ENCODE data around the gene MORC3.
A peak's percentile ranks its signal among the peaks of the same experiment; 100 is the strongest.
"Not testable (repeated sequence)": the region's sequence is repeated elsewhere in the genome, so short reads cannot be mapped to it uniquely, and the experiment has no call there.

MORC3 gene, protein sequence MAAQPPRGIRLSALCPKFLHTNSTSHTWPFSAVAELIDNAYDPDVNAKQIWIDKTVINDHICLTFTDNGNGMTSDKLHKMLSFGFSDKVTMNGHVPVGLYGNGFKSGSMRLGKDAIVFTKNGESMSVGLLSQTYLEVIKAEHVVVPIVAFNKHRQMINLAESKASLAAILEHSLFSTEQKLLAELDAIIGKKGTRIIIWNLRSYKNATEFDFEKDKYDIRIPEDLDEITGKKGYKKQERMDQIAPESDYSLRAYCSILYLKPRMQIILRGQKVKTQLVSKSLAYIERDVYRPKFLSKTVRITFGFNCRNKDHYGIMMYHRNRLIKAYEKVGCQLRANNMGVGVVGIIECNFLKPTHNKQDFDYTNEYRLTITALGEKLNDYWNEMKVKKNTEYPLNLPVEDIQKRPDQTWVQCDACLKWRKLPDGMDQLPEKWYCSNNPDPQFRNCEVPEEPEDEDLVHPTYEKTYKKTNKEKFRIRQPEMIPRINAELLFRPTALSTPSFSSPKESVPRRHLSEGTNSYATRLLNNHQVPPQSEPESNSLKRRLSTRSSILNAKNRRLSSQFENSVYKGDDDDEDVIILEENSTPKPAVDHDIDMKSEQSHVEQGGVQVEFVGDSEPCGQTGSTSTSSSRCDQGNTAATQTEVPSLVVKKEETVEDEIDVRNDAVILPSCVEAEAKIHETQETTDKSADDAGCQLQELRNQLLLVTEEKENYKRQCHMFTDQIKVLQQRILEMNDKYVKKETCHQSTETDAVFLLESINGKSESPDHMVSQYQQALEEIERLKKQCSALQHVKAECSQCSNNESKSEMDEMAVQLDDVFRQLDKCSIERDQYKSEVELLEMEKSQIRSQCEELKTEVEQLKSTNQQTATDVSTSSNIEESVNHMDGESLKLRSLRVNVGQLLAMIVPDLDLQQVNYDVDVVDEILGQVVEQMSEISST

DNA sequence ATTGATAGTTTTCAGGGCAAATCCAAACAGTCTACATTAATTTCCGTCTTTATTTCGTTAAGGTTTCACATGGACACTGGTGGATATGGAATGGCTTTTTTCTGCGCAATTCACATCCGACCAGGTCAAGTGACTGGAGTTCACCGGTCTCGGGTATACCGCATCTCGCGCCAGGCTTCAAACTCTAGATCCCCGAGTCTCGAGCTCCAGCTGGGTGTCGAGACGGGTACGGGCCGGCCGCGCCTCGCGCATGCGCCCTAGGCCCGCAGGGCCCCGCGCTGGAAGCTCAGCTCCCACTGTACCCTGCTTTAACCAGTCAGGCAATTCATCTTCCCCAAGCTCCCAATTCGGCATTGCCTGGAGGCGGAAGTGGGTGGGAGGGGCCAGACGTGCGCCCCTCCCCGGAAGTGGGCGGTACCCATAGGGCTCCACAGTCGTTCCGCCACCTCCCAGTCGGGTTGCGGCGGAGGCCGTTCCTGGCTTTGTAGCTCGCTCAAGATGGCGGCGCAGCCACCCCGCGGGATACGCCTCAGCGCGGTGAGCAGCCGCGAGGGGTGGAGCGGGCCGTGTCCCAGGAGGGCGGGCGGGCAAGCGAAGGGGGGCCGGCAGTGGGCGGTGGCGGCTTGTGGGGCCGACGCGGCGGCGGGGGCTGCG is at the start of gene MORC3:
TSS of gene MORC3 (plus strand) at position 431 of the 654 bp plus-strand sequence. CDS start at position 499, 68 bp downstream.
- H3K4me3 ChIP-seq (ENCODE audit: low read depth, low read length), result peak within 1 kb of the TSS; percentile 90
- TF ChIP-seq, protein P1, sequence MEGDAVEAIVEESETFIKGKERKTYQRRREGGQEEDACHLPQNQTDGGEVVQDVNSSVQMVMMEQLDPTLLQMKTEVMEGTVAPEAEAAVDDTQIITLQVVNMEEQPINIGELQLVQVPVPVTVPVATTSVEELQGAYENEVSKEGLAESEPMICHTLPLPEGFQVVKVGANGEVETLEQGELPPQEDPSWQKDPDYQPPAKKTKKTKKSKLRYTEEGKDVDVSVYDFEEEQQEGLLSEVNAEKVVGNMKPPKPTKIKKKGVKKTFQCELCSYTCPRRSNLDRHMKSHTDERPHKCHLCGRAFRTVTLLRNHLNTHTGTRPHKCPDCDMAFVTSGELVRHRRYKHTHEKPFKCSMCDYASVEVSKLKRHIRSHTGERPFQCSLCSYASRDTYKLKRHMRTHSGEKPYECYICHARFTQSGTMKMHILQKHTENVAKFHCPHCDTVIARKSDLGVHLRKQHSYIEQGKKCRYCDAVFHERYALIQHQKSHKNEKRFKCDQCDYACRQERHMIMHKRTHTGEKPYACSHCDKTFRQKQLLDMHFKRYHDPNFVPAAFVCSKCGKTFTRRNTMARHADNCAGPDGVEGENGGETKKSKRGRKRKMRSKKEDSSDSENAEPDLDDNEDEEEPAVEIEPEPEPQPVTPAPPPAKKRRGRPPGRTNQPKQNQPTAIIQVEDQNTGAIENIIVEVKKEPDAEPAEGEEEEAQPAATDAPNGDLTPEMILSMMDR (IDR thresholded peaks at IDR 0.05; ENCODE audit: low read depth, low read length, missing control alignments), result no peak
- DNase-seq (ENCODE audit: low read depth), result peak; percentile 97

DNA sequence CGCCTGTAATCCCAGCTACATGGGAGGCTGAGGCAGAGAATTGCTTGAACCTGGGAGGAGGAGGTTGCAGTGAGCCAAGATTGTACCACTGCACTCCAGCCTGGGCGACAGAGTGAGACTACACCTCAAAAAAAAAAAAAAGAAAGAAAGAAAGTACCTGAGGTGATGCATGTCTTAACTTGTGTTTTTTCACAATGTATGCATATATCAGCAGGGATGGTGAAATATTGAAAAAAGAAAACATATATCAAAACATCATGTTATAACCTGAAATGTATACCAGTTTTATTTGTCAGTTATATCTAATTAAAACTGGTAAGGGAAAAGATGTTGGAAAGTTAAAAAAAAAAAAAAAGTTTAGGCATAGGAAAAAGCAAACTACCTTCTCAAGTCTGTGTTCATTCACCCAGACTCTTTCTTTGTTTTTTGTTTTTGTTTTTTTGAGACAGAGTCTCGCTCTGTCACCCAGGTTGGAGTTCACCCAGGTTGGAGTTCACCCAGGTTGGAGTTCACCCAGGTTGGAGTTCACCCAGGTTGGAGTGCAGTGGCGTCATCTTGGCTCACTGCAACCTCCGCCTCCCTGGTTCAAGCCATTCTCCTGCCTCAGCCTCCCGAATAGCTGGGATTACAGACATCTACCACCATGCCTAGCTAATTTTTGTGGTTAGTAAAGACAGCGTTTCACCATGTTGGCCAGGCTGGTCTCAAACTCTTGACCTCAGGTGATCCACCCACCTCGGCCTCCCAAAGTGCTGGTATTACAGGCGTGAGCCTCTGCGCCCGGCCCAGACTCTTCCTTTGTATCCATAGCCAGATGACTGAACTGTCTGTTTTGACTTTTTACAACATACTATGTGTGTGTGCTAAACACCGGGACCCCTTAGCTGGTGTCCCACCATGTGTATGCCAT is 49.0 kb upstream of the MORC3 start:
- H3K4me3 ChIP-seq (ENCODE audit: low read depth, low read length); DNase-seq (ENCODE audit: low read depth): not testable (repeated sequence)

DNA sequence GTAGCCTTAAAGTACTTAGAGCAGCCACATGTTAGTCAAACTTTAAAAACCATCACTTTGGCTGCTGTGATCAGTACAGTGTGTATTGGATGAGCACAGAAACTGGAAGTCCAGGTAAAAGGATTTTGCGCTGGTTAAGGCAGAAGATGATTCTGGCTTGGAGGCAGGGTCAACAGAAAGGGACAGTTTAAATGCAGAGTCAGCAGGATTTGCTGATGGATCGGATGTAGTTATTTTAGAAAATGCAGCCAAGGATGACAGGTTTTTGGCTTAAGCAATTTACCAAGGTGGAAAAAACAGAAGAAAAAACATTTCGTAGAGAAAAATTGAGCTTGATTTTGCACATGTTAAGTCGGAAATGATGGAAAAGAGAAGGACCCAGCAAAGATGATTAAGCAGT is 45.9 kb upstream of the MORC3 start:
- DNase-seq (ENCODE audit: low read depth), result no peak
- no peak overlapping the region for H3K4me3 ChIP-seq (ENCODE audit: low read depth, low read length)
- TF ChIP-seq, protein P1 (IDR thresholded peaks at IDR 0.05; ENCODE audit: low read depth, low read length, missing control alignments), result no peak

DNA sequence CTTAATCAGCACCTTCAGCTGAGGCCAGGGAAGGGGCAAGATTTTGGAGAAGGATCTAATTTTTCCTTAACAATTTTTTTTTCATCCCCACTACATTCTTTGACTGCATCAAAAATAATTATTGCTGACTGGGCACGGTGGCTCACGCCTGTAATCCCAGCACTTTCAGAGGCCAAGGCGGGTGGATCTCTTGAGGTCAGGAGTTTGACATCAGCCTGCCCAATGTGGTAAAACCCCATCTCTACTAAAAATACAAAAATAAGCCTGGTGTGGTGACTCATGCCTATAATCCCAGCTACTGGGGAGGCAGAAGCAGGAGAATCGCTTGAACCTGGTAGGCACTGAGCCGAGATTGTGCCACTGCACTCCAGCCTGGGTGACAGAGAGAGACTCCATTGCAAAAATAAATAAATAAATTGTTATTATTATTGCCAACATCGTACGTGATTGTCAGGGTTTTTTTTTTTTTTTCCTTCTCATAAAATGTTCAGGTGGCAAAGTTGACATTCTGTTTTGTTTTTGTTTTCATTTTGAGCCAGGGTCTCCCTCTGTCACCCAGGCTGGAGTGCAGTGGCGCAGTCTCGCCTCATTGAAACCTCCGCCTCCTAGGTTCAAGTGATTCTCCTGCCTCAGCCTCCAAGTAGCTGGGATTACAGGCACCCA is 37.3 kb upstream of the MORC3 start:
- no peak for DNase-seq (ENCODE audit: low read depth)
- no peak overlapping the region for H3K4me3 ChIP-seq (ENCODE audit: low read depth, low read length)
- TF ChIP-seq, protein P1 (IDR thresholded peaks at IDR 0.05; ENCODE audit: low read depth, low read length, missing control alignments), result no peak

DNA sequence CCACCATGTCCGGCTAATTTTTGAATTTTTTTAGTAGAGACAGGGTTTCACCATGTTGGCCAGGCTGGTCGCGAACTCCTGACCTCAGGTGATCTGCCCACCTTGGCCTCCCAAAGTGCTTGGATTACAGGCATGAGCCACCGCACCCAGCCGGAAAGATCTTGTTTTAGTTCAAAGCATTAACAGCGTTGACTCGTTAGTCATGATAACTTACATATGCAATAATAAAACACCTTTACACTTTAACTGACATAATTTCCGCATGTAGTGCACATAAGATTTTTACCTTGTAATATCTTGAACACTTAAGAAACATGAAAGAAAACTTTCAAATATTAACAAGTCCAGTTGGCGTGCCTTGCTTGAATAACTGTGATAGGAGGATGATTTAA is 36.8 kb upstream of the MORC3 start:
- not testable (repeated sequence) for H3K4me3 ChIP-seq (ENCODE audit: low read depth, low read length); DNase-seq (ENCODE audit: low read depth)

DNA sequence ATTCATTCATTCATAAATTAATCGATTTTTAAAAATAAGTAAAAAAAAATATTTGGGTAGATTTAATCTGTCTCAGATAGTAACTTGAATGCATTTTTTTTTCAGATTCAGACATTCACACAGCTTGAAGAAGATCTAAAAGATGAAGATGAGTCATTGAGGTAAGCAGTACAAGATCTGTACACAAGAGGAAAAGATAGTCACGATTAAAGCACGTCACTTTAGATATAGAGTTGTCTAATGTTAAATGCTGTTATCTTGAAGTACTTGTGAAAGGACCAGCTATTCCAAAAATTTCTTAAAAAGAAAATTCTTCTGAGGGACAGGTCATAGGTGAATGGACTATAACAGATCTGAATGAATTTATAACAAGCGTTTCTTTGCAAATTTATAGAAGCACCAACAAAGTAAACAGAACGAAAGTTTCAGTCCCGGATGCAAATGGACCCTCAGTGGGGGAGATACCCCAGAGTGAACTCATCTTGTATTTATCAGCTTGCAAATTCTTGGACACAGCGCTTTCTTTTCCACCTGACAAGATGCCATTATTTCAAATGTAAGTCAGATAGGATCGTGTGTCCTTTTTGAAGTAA is 31.2 kb upstream of the MORC3 start:
- TF ChIP-seq, protein P1 (IDR thresholded peaks at IDR 0.05; ENCODE audit: low read depth, low read length, missing control alignments), result no peak
- H3K4me3 ChIP-seq (ENCODE audit: low read depth, low read length), result no peak overlapping the region; the same call in 1 of the 2 replicates
- DNase-seq (ENCODE audit: low read depth), result no peak

Measured in GM12864 (cell line).